Central memory CD8-positive, alpha-beta T cell (primary cell): Measurements from ENCODE around the gene PRR33.

Experiments
- ATAC-seq: fragments of 150-1000 bp; cut with Tn5 transposase; replicated peaks from 2 replicates; pipeline ENCODE4 v1.10.0; 2022; ENCODE audit warnings: mild to moderate bottlenecking, moderate FRiP score, moderate number of reproducible peaks; ENCODE audit not compliant: poor library complexity, severe bottlenecking; ENCODE audit errors: extremely low read depth
- DNase-seq, 2 donors: peaks; one replicate each; pipeline ENCODE4 v3.0.0; 2021; ENCODE audit warnings: low spot score in 2 of 2
- H3K27ac Mint-ChIP-seq: one replicate; pipeline ENCODE4 v1.8.0; 2022; ENCODE audit warnings: low read depth, mild to moderate bottlenecking, moderate library complexity, mixed read lengths
- H3K27me3 Mint-ChIP-seq: one replicate; pipeline ENCODE4 v1.8.0; 2022; ENCODE audit warnings: mixed read lengths
- H3K36me3 Mint-ChIP-seq: one replicate; pipeline ENCODE4 v1.8.0; 2022; ENCODE audit warnings: mild to moderate bottlenecking, moderate library complexity, mixed read lengths; ENCODE audit not compliant: insufficient read depth
- H3K4me1 Mint-ChIP-seq: one replicate; pipeline ENCODE4 v1.8.0; 2022; ENCODE audit warnings: mixed read lengths
- H3K4me3 Mint-ChIP-seq: one replicate; pipeline ENCODE4 v1.8.0; 2022; ENCODE audit warnings: mild to moderate bottlenecking, moderate library complexity, mixed read lengths
- H3K9me3 Mint-ChIP-seq: one replicate; pipeline ENCODE4 v1.8.0; 2022; ENCODE audit warnings: mixed read lengths

Gene PRR33

DNA sequence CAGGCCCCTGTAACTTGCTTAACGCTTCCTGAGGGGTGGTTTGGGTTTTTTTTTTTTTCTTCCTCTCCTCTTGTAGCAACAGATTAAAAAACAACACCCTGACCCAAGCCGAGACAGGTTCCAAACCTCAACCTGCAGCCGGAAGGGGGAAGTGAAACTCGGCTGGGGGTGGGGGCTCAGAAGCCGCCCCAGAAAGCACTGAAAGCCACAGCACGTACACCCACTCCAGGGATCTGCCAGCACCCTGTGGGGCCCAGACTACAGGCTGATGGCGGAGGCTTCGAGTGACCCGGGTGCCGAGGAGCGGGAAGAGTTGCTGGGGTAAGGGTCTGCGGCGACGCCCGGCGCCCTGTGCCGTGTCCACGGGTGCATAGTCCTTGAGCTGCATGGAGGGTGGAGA lies 38.8 kb downstream of the PRR33 start, which contains the start of gene LSP1:
TSS of gene LSP1 (plus strand) at position 208 of the 400 bp plus-strand sequence. CDS start at position 269, 61 bp downstream.
- peak; percentile 66 to 88 for DNase-seq
- Mint-ChIP-seq H3K36me3 (peaks cover 17% of the 10 kb centered on the region), H3K9me3 (no peaks in the 10 kb centered on the region), H3K27ac (peak within 1 kb of the TSS; percentile 99), H3K4me1 (peaks cover 47% of the 10 kb centered on the region), H3K27me3 (no peaks in the 10 kb centered on the region), H3K4me3 (peak within 1 kb of the TSS; percentile 99)
- ATAC-seq: peak; percentile 80

- Mint-ChIP-seq H3K36me3 (peaks cover 17% of the 10 kb centered on the region), H3K9me3 (no peaks in the 10 kb centered on the region), H3K27ac (peak overlapping the region; percentile 99), H3K4me3 (peak overlapping the region; percentile 99), H3K27me3 (no peaks in the 10 kb centered on the region), H3K4me1 (peaks cover 52% of the 10 kb centered on the region)
- ATAC-seq (no peak), DNase-seq (no peak)
Observed at GRCh38 chr11:1852271-1852876, 39.3 kb downstream of the PRR33 start.

- peaks cover 17% of the 10 kb centered on the region for H3K36me3 Mint-ChIP-seq
- peak overlapping the region; percentile 99 for H3K4me3 Mint-ChIP-seq
- no peaks in the 10 kb centered on the region for H3K9me3 Mint-ChIP-seq
- H3K27ac Mint-ChIP-seq: peak overlapping the region; percentile 99
- DNase-seq (no peak), ATAC-seq (no peak)
- H3K27me3 Mint-ChIP-seq: no peaks in the 10 kb centered on the region
- H3K4me1 Mint-ChIP-seq: peaks cover 58% of the 10 kb centered on the region
Observed at GRCh38 chr11:1851468-1852180, 40.1 kb downstream of the PRR33 start.

DNA sequence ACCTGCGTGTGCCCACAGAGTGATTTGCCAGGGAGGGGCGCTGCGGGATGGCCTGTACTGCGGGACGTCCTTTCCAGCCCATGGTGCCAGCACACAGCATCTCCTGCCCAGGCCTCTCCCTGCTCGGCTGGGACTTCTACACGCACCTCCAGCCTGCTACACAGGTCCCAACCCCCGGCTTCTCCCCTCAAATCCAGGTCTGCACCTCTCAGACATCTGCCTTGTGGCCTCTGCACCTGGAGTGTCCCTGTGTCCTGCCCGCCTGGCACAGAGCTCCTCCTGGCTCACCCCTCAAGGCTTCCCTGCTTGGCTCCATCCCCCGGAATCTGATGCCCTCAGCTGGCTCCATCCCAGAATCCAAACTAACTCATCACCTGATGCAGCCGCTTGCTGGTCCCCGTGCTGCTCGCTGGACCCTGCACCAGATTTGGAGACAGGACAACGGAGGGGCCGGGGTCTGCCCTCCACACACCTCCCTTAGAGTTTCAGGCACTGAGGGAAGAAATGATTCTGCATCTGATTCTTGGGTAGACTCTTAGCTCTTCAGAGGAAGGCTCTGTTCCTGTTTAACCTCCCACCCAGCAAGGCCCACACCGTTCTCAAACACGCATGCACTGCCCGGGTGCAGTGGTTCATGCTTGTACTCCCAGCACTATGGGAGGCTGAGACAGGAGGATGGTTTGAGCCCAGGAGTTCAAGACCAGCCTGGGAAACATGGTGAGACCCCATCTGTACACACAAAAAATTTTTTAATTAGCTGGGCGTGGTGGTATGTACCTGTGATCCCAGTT lies 42.9 kb downstream of the PRR33 start:
- H3K4me3 Mint-ChIP-seq: peak overlapping the region; percentile 27
- H3K27me3 Mint-ChIP-seq: no peaks in the 10 kb centered on the region
- peaks cover 13% of the 10 kb centered on the region for H3K36me3 Mint-ChIP-seq
- H3K4me1 Mint-ChIP-seq: peaks cover 80% of the 10 kb centered on the region
- DNase-seq (no peak), ATAC-seq (no peak)
- H3K9me3 Mint-ChIP-seq: no peaks in the 10 kb centered on the region
- peak overlapping the region; percentile 99 for H3K27ac Mint-ChIP-seq

GRCh38 chr11:1847926-1848639 lies 43.6 kb downstream of the PRR33 start:
- Mint-ChIP-seq H3K27me3 (no peaks in the 10 kb centered on the region), H3K9me3 (no peaks in the 10 kb centered on the region), H3K36me3 (peaks cover 7% of the 10 kb centered on the region), H3K4me1 (peaks cover 85% of the 10 kb centered on the region), H3K27ac (peak overlapping the region; percentile 88), H3K4me3 (no peak overlapping the region)
- DNase-seq (no peak), ATAC-seq (no peak)

DNA sequence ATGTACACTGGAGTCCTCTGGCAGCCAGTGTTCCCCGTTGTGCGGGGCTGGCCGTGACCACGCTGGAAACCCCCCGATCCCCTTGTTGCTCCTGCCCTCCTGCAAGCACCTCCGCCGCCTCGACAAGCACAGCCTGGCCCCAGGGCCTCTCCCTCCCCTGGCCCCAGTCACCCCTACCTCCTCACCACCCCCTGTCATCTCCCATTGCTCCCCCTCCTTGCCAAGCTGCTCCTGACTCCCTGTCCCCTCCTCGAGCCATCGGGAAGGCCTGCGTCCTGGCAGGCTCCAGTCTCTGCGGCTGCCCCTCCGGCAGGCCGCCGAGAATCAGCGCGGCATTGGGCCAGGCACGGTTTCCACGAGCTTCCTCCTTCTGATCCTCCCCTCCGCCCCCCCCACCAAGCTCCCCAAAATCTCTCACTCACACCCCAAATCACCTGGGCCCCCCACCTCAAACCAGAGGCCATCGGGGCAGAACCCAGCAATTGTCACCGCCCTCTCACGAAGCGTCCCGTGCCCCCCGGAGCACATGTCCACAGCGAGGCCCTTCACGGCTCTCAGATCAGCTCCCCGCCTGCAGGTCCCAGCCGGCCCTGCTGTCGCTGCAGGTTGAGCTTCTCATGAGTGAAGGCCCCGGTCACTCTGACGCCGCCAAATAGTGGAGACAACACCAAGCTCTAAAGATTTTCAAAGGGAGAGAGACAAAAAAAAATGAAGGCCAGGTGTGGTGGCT lies 44.5 kb downstream of the PRR33 start:
- H3K27ac Mint-ChIP-seq: peak overlapping the region; percentile 88
- ATAC-seq (no peak), DNase-seq (no peak)
- H3K4me1 Mint-ChIP-seq: peaks cover 79% of the 10 kb centered on the region
- H3K27me3 Mint-ChIP-seq: no peaks in the 10 kb centered on the region
- peak overlapping the region; percentile 11 for H3K4me3 Mint-ChIP-seq
- peaks cover 1% of the 10 kb centered on the region for H3K36me3 Mint-ChIP-seq
- no peaks in the 10 kb centered on the region for H3K9me3 Mint-ChIP-seq

DNA sequence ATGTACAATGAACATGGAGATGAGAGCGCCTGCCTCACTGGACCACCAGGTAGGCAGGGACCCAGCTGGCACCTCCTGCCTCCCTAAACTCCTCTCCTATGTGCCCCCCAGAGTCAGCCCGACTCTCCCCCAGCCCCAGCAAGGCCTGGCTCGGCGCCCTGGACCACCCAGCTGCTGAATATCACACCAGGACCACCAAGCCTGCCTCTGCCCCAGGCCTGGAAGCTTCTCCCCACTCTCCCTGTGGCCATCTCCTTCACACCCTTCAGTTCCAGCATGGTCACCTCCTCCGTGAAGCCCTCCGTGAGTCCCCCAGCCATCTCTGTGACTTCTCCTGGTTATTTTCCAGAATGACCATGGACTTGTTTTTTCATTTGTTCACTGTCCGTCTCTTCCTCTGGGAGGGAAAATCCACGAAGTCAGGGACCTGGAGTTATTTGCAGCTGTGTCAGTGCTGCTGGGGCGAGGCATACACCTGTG lies 45.2 kb downstream of the PRR33 start:
- ATAC-seq (no peak), DNase-seq (no peak)
- Mint-ChIP-seq H3K4me1 (peaks cover 75% of the 10 kb centered on the region), H3K36me3 (peaks cover 1% of the 10 kb centered on the region), H3K27ac (peak overlapping the region; percentile 88), H3K4me3 (peak overlapping the region; percentile 6), H3K27me3 (no peaks in the 10 kb centered on the region), H3K9me3 (no peaks in the 10 kb centered on the region)

DNA sequence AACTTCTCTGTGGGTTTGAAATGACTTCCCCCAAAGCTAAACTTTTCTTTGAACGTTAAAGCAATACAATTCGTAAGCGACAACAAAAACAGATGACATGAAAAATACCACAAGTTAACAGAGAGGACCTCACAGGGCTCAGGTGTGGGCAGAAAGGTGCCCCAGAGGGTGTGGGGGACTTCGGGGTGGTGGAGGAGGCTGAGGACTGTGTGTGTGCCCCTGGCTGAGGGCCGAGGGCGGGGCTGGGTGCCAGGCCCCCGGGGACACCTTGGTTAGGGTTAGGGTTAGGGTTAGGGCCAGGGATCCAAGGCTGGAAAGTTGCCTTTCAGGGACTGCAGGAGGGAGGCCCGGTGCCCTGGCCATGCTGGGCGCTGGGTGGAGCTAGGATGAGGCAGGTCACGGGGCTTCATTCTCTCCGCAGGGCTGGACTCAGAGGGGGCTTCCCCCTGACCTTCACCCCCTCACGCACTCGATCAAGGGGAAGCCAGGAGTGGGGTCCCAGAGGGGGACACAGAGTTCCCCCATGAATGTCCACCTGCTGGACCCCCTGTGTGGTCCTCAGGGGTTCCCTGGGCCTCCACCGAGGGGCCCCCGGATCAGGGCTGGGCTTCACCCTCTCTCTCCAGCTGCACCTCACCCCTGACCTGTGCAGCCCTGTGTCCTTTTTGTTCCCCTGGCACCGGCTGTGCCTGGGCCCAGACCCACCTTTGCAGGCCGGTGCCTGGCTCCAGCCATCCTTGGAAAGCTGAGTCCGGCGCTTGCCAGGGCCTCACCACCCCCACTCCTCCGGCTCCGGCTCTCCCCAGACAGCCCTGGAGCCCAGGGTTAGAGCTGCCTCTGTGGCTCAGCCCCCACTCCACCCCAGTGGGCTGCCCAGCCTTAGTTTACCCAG lies 45.9 kb downstream of the PRR33 start:
- peaks cover 1% of the 10 kb centered on the region for H3K36me3 Mint-ChIP-seq
- peak overlapping the region; percentile 76 for H3K4me3 Mint-ChIP-seq
- no peaks in the 10 kb centered on the region for H3K9me3 Mint-ChIP-seq
- H3K27me3 Mint-ChIP-seq: no peaks in the 10 kb centered on the region
- ATAC-seq: peak; percentile 73
- H3K27ac Mint-ChIP-seq: peak overlapping the region; percentile 97
- peak in 1 of 2 donors; percentile 36 for DNase-seq
- H3K4me1 Mint-ChIP-seq: peaks cover 68% of the 10 kb centered on the region

DNA sequence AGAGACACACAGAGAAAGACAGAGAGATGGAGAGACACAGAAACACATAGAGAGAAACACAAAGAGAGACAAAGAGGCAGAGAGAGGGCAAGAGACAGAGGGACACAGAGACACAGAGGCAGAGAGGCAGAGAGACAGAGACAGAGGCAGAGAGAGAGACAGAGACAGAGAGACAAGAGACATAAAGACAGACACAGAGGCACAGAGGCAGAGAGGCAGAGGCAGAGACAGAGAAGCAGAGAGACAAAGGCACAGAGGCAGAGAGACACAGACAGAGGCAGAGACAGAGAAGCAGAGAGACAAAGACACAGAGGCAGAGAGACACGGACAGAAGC lies 46.6 kb downstream of the PRR33 start:
- ATAC-seq: no peak
- no peaks in the 10 kb centered on the region for H3K27me3 Mint-ChIP-seq

GRCh38 chr11:1844221-1845094 lies 47.2 kb downstream of the PRR33 start:
- H3K36me3 Mint-ChIP-seq: peaks cover 1% of the 10 kb centered on the region
- peaks cover 63% of the 10 kb centered on the region for H3K4me1 Mint-ChIP-seq
- peak overlapping the region; percentile 76 for H3K4me3 Mint-ChIP-seq
- ATAC-seq (peak; percentile 48), DNase-seq (no peak)
- peak overlapping the region; percentile 97 for H3K27ac Mint-ChIP-seq
- H3K9me3 Mint-ChIP-seq: no peaks in the 10 kb centered on the region
- no peaks in the 10 kb centered on the region for H3K27me3 Mint-ChIP-seq

More for the DNA sequence above, 46.6 kb downstream of the PRR33 start:
- no peak for DNase-seq
- H3K4me3 Mint-ChIP-seq: peak overlapping the region; percentile 76
- peaks cover 1% of the 10 kb centered on the region for H3K36me3 Mint-ChIP-seq
- H3K9me3 Mint-ChIP-seq: no peaks in the 10 kb centered on the region
- H3K4me1 Mint-ChIP-seq: peaks cover 63% of the 10 kb centered on the region
- peak overlapping the region; percentile 97 for H3K27ac Mint-ChIP-seq
